ENCODE data around the gene TMC1.
"Not testable (repeated sequence)": the region's sequence is repeated elsewhere in the genome, so short reads cannot be mapped to it uniquely, and the experiment has no call there.

TMC1 gene

DNA sequence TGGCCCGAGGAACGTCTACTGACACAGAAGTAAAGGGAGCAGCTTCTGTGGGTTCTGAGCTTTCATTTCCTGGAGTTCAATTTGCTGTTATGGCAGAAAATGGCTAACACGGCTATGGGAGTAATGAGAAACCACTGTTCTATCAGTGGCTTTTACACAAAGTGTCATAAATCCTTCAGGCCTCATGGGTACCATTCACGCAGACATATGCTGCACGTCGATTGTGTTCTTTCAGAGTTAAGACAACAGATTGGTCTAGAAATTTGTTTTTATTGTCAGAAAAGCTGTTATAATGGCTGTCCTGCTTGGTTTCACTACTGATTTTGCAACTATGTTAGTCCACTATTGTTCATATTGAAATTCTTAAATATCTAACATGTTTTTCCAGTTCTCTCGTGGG lies 296.0 kb downstream of the TMC1 start:
- DNase-seq (ENCODE audit: low read depth in 2 of 2), result no peak

DNA sequence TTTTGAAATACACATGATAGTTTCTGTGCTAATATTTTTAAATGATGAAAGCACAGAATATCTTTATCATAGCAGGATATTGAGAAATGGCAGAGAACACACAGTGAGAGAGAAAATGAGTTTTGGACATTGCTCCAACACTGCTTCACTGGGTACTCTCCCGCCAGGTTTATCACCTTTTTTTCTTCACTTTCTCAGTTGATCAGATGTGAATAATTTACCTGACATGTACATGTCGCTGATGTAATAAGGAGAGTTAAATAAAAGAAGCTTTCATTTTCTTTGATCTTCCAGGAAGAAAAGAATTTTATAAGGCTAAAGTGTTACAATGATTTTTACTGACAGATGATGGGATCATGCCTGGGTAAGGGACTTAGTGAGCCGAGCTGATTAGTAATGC lies 297.0 kb downstream of the TMC1 start:
- no peak for DNase-seq (ENCODE audit: low read depth in 2 of 2)

DNA sequence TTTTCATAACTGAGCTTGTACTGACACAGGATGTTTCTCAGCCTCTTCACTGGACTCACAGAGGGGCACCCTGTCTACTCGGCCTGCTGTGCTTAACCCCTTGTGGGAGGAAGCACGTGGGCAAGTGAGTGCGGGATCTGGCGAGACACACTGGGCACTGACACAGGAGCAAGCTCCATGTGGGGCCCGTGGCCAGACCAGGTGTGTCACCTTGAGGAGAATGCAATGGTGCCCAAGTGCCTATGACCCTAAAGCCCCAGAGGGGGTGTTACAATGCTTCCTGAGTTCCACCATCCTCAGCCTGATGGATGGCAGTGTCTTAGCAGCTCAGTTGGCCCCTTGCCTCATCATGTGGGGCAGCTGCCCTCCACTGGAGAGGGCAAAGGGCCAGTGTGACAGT lies 302.6 kb downstream of the TMC1 start:
- DNase-seq (ENCODE audit: low read depth in 2 of 2), result no peak

- DNase-seq (ENCODE audit: low read depth in 2 of 2), result no peak
Observed at GRCh38 chr9:72826996-72827949, 305.9 kb downstream of the TMC1 start.

- DNase-seq (ENCODE audit: low read depth in 2 of 2), result no peak
Observed at GRCh38 chr9:72827950-72828731, 306.7 kb downstream of the TMC1 start.

GRCh38 chr9:72834994-72835393 lies 313.6 kb downstream of the TMC1 start:
- no peak for DNase-seq (ENCODE audit: low read depth in 2 of 2)

GRCh38 chr9:72836790-72837189 lies 315.4 kb downstream of the TMC1 start:
- no peak for DNase-seq (ENCODE audit: low read depth in 2 of 2)

- DNase-seq (ENCODE audit: low read depth in 2 of 2), result no peak
Observed at GRCh38 chr9:72839085-72839484, 317.7 kb downstream of the TMC1 start.

- DNase-seq (ENCODE audit: low read depth in 2 of 2), result no peak
Observed at GRCh38 chr9:72843520-72844439, 322.4 kb downstream of the TMC1 start.

- no peak for DNase-seq (ENCODE audit: low read depth in 2 of 2)
Observed at GRCh38 chr9:72844440-72844768, 323.0 kb downstream of the TMC1 start.

GRCh38 chr9:72845052-72845451 lies 323.6 kb downstream of the TMC1 start:
- DNase-seq (ENCODE audit: low read depth in 2 of 2), result not testable (repeated sequence)

GRCh38 chr9:72850209-72850608 lies 328.8 kb downstream of the TMC1 start:
- not testable (repeated sequence) for DNase-seq (ENCODE audit: low read depth in 2 of 2)

- DNase-seq (ENCODE audit: low read depth in 2 of 2), result no peak
Observed at GRCh38 chr9:72855321-72855720, 333.9 kb downstream of the TMC1 start.

DNA sequence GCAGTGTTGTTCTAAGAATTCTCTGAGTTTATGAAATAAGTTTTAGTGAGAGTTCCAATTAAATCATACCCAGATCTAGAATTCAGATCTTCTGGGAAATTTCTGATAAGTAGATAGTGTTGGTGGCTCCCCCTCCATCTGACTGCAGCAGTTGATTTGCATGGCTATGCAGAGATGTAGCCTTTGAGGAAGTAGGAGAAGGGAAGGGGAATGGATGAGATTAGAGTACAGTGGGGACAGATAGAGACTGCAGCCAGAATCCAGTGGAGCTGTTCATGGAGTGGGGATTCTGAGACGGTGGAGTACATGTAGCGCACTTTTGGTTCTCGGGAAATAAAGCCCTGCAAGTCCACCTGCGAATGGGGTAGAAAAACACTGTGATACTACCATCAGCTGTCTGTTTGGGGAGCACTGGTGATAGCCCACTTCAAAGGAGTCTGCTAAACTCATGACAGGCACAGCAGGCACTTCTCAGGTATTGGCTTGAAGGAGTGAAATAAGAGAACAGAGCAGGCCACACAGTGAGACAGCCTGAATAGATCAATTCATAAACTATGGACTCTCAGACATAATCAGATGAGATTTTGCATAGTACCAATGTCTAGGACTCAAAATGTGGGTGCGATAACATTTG lies 334.6 kb downstream of the TMC1 start:
- no peak for DNase-seq (ENCODE audit: low read depth in 2 of 2)

GRCh38 chr9:72856972-72857623 lies 335.7 kb downstream of the TMC1 start:
- no peak for DNase-seq (ENCODE audit: low read depth in 2 of 2)

GRCh38 chr9:72857624-72857996 lies 336.2 kb downstream of the TMC1 start:
- DNase-seq (ENCODE audit: low read depth in 2 of 2), result no peak

DNA sequence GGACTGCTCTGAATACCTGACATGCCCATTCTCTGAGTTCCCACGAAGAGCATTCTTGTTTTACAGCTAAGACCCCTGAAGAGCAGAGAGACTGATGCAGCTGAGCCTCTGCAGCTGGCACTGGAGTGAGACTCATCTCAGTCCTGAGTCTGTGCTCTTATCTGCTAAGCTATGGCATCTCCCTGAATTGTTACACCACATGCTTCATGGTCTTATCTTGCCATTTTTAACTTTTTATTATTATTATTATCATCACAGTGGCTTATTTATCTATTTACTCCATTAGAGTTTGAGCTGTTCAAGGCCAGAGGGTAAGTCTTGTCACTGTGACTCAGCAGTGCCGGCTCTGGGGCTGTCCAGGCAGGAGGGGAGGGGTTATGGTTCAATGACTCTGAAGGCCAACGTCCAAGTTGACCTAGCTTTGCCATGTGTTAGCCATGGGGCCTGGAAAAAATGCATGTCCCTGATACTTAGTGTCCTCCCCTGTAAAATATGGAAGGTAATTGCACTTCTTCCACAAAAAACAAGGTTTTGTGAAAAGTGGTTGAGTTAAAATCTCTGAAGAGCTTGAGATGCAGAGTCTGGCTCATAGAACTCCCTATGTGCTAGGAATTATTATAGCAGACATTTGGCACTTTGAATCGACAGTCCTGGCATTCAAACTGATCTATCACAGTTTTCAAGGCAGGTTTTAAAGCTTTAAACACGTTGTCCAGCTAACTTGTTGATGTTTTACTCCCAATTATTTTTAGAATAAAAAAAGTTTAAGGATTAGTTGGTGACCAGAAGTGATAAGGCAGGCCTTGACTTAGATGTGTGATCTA lies 336.9 kb downstream of the TMC1 start:
- no peak for DNase-seq (ENCODE audit: low read depth in 2 of 2)

DNA sequence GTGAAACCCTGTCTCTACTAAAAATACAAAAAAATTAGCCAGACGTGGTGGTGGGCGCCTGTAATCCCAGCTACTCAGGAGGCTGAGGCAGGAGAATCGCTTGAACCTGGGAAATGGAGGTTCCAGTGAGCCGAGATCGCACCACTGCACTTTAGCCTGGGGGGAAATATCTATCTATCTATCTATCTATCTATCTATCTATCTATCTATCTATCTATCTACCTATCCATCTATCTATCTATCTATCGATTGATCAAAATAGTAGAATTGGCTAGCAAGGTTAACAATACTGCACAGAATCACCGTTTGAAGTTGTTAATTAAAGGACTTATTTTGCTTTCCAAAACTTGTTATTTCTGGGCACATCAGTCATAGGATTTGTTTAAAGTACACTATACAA lies 341.4 kb downstream of the TMC1 start:
- not testable (repeated sequence) for DNase-seq (ENCODE audit: low read depth in 2 of 2)

DNA sequence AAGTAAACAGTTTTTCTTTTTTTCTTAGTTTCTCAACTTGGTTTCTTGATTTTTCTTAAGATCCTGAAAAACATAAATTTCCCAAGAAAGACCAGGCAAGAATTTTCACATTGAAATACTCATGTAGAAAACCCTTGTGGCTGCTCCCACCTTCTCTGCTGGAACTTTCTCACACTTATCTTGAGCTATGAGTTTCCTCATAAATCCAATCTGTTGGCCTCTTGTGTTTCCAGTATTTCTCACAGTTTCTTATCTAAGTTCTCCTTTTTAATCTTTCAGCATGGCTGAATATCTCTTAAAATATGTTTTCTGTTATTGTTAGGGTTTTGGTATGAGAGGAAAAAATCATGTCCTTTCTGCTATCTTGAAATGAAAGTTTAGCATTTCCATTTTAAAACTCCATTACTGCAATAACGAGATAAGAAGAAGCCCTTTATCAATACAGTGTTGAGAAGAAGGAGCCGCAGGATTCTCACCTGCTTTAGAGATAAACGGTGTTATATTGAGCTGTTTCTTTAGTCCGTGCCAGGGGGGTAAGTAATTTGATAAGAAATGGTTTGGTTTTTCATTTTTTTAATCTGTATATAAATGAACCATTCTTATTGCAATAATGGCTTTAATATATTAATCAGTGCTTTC lies 342.2 kb downstream of the TMC1 start:
- DNase-seq (ENCODE audit: low read depth in 2 of 2), result no peak

DNA sequence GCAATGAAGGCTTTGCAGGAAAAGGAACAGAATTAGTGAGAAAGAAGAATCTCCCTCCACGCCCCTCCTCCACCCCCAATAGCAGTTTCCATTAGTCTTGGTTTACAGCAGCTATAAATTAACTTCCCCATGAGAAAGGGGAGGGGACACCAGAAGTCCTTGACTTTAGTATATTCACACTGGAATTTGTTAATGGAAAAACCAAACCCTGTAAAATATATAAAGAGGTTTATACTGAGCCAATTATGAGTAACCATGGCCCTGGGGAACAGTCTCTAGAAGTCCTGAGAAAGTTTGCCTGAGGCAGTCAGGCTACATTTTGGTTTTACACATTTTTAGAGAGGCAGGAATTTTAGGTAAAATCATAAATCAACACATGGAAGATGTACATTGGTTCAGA lies 342.9 kb downstream of the TMC1 start:
- DNase-seq (ENCODE audit: low read depth in 2 of 2), result no peak
